Measurements from ENCODE around the gene AUTS2. TPM values are rescaled to one million over a fixed set of nuclear protein-coding genes. Genes with fewer than 3 reads are reported as not detected.

AUTS2 gene
- total RNA-seq, 1 donor from 2014 or later, result 125 TPM

DNA sequence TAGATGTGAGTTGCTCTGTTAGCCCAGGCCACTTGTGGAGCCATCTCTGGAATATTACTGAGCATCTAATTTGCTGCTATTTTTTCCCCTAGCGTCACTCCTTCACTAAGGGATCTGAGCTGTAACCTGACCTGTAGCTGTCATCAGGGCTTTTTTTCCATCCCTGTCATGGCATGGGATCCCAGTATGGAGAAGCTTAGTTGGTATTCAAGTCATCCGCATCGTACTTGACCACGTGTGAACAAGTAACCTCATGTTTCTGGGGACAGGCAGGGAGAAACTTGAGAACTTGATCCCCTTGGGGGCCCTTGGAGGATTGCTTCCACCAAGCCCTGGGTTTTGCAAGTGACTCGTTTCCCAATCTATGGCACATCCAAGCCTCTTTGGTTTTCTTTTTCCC, 1059.3 kb downstream of the AUTS2 start:
- H3K36me3 Mint-ChIP-seq (ENCODE audit: insufficient read depth), result peaks cover 4% of the 10 kb centered on the region
- no peak for DNase-seq (ENCODE audit: low spot score, unreplicated experiment)
- no peaks in the 10 kb centered on the region for H3K4me1 Mint-ChIP-seq (ENCODE audit: low read depth)
- no peak overlapping the region for H3K27ac Mint-ChIP-seq
- H3K9me3 Mint-ChIP-seq (ENCODE audit: low read depth), result no peaks in the 10 kb centered on the region
- TF ChIP-seq, protein P1, sequence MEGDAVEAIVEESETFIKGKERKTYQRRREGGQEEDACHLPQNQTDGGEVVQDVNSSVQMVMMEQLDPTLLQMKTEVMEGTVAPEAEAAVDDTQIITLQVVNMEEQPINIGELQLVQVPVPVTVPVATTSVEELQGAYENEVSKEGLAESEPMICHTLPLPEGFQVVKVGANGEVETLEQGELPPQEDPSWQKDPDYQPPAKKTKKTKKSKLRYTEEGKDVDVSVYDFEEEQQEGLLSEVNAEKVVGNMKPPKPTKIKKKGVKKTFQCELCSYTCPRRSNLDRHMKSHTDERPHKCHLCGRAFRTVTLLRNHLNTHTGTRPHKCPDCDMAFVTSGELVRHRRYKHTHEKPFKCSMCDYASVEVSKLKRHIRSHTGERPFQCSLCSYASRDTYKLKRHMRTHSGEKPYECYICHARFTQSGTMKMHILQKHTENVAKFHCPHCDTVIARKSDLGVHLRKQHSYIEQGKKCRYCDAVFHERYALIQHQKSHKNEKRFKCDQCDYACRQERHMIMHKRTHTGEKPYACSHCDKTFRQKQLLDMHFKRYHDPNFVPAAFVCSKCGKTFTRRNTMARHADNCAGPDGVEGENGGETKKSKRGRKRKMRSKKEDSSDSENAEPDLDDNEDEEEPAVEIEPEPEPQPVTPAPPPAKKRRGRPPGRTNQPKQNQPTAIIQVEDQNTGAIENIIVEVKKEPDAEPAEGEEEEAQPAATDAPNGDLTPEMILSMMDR (IDR thresholded peaks at IDR 0.05; ENCODE audit: unreplicated experiment), result no peak
- H3K4me3 Mint-ChIP-seq (ENCODE audit: low read depth), result no peak overlapping the region
- H3K27me3 Mint-ChIP-seq, result no peaks in the 10 kb centered on the region

DNA sequence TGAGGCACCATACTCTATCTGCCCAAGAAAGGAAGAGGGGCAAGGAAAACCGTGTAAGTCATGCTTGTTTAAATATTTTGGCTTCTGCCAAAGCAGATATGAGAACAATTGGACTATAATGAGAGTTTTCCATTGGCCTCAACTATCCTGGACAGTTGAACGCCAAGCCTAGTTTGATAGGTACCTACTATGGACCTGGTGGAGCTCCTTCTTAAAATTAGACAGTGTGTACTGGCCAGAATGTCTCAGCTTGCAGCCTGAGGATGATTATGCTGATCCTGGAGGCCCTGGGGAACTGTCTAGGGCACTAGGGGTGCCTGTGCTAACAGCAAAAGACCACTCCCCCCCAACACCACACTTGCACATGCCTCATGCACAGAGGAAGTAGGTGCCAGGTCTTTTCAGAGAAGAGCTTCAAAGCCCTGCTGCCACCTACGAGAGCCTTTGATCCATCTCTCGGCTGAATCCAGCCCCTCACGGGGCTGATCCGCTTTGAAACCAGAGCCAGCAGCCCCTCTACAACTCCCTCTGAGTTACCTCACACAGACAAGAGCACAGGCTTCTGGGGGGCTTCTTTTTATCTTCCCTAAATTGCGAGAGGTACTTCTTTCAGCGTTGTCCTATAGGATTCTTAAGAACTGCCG, 1059.8 kb downstream of the AUTS2 start:
- DNase-seq (ENCODE audit: low spot score, unreplicated experiment), result no peak

DNA sequence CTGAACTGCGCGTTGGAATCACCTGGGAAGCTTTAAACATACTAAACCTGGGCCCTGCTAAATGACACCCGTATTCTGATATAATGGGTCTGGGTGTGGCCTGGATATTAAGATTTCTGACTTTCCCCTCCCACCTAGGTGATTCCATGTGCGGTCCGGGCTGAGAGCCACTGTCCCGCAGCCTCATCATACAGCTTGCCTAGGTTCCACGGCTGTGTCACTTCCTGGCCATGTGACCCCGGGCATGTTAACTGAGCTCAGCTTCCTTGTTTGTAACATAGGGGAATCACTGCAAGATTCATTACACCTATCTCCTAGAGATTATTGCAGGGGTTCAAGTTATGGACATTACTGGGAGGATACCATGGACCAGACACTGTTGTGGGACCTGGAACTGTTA, 1061.0 kb downstream of the AUTS2 start:
- no peak overlapping the region for H3K27ac Mint-ChIP-seq
- TF ChIP-seq, protein P1 (IDR thresholded peaks at IDR 0.05; ENCODE audit: unreplicated experiment), result no peak

More for the DNA sequence above, 1059.8 kb downstream of the AUTS2 start:
- Mint-ChIP-seq H3K9me3 (ENCODE audit: low read depth) (no peaks in the 10 kb centered on the region), H3K4me1 (ENCODE audit: low read depth) (no peaks in the 10 kb centered on the region), H3K4me3 (ENCODE audit: low read depth) (no peak overlapping the region), H3K27ac (no peak overlapping the region), H3K36me3 (ENCODE audit: insufficient read depth) (peaks cover 4% of the 10 kb centered on the region), H3K27me3 (no peaks in the 10 kb centered on the region)
- TF ChIP-seq, protein P1 (IDR thresholded peaks at IDR 0.05; ENCODE audit: unreplicated experiment), result no peak

DNA sequence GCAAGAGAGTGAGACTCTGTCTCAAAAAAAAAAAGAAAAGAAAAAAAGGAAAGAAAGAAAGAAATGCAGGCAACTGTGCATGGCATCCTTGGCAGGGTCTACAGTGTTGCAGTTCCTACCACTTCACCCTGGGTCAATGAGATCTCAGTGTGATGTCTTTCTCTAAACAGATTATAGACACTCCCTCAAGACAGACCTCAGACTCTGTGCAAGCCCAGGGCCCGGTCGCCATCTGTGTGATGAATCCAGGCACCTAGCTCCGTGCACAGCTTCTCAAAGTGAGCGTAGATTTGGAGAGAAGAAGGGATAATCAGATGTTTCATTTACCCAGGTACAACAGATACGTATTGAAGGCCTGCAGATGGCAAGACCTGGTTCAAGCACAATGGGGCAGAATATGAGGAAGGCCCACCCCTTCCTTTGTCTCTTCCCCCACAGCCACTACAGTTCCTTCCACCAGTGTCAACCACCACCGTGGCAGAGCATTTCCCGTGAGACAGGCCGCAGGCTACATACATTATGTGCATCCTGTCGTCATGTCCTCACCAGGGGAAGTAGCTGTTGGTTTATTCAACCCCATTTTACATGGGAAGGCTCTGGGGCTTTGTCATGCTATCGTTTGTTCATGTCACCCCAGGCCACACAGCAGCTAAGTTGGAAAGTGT, 1062.0 kb downstream of the AUTS2 start:
- TF ChIP-seq, protein P1 (IDR thresholded peaks at IDR 0.05; ENCODE audit: unreplicated experiment), result no peak
- Mint-ChIP-seq H3K27ac (no peak overlapping the region), H3K4me1 (ENCODE audit: low read depth) (no peaks in the 10 kb centered on the region), H3K27me3 (no peaks in the 10 kb centered on the region), H3K9me3 (ENCODE audit: low read depth) (no peaks in the 10 kb centered on the region), H3K36me3 (ENCODE audit: insufficient read depth) (peaks cover 3% of the 10 kb centered on the region), H3K4me3 (ENCODE audit: low read depth) (no peak overlapping the region)
- no peak for DNase-seq (ENCODE audit: low spot score, unreplicated experiment)

More for the DNA sequence above, 1061.0 kb downstream of the AUTS2 start:
- no peaks in the 10 kb centered on the region for H3K9me3 Mint-ChIP-seq (ENCODE audit: low read depth)
- no peaks in the 10 kb centered on the region for H3K4me1 Mint-ChIP-seq (ENCODE audit: low read depth)
- H3K4me3 Mint-ChIP-seq (ENCODE audit: low read depth), result no peak overlapping the region
- H3K36me3 Mint-ChIP-seq (ENCODE audit: insufficient read depth), result peaks cover 4% of the 10 kb centered on the region
- DNase-seq (ENCODE audit: low spot score, unreplicated experiment), result no peak
- no peaks in the 10 kb centered on the region for H3K27me3 Mint-ChIP-seq

DNA sequence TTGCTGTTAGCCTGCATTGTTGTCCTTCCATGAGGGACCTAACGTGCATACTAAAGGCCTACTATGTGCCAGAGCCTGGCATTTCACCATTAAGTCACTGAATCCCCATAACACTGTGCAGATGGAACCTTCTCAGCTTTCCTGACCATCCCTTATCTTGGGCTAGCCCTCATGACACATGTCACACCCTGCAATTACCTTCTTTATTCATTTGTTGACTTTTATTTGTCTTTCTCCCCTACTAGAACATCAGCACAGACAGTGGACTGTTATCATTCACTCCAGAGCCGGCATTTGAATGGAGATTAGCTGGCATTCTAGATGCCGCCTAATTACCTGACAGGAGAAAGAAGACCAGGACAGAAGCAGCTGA, 1062.5 kb downstream of the AUTS2 start:
- Mint-ChIP-seq H3K4me3 (ENCODE audit: low read depth) (no peak overlapping the region), H3K27me3 (no peaks in the 10 kb centered on the region), H3K36me3 (ENCODE audit: insufficient read depth) (peaks cover 3% of the 10 kb centered on the region), H3K27ac (no peak overlapping the region), H3K4me1 (ENCODE audit: low read depth) (no peaks in the 10 kb centered on the region), H3K9me3 (ENCODE audit: low read depth) (no peaks in the 10 kb centered on the region)
- TF ChIP-seq, protein P1 (IDR thresholded peaks at IDR 0.05; ENCODE audit: unreplicated experiment), result no peak
- DNase-seq (ENCODE audit: low spot score, unreplicated experiment), result no peak
